Neural cell (in vitro differentiated cells): ENCODE measurements around the gene RGL3. TPM values are rescaled to one million over a fixed set of nuclear protein-coding genes. Genes with fewer than 3 reads are reported as not detected.
A peak's percentile ranks its signal among the peaks of the same experiment; 100 is the strongest.

Source experiments
- H2AFZ ChIP-seq: fragments of 200-600, 300-800 bp; sonication (generic), shearing (Covaris generic); 2 replicates; pipeline ENCODE4 v1.6.0; 2014; ENCODE audit warnings: low read depth, mild to moderate bottlenecking, antibody characterized with exemption, low read length, moderate library complexity
- H3F3A ChIP-seq: fragments of 200-600 bp; shearing (Covaris generic); 2 replicates; pipeline ENCODE4 v1.6.1; 2016; ENCODE audit warnings: mild to moderate bottlenecking, moderate library complexity, mixed read lengths, antibody characterized with exemption, low read length; ENCODE audit not compliant: insufficient read depth, poor library complexity, severe bottlenecking
- H3K27ac ChIP-seq: fragments of 200-600, 300-800 bp; sonication (generic), shearing (Covaris generic); 2 replicates; pipeline ENCODE4 v1.5.1; 2014; ENCODE audit warnings: mild to moderate bottlenecking, low read length, moderate library complexity
- H3K27me3 ChIP-seq: fragments of 300-800, 200-600 bp; sonication (generic), shearing (Covaris generic); 2 replicates; pipeline ENCODE4 v1.6.0; 2014; ENCODE audit warnings: mild to moderate bottlenecking, low read depth, low read length, moderate library complexity; ENCODE audit not compliant: insufficient read depth
- H3K36me3 ChIP-seq: fragments of 300-800, 200-600 bp; sonication (generic), shearing (Covaris generic); 2 replicates; pipeline ENCODE4 v1.5.1; 2014; ENCODE audit warnings: mild to moderate bottlenecking, antibody characterized with exemption, low read length, moderate library complexity; ENCODE audit not compliant: insufficient read depth
- H3K4me2 ChIP-seq: fragments of 300-800, 200-600 bp; sonication (generic), shearing (Covaris generic); 2 replicates; pipeline ENCODE4 v1.6.0; 2014; ENCODE audit warnings: mild to moderate bottlenecking, low read length
- H3K4me3 ChIP-seq: fragments of 300-800, 200-600 bp; sonication (generic), shearing (Covaris generic); 2 replicates; pipeline ENCODE4 v1.5.1; 2014; ENCODE audit warnings: mild to moderate bottlenecking, low read length, moderate library complexity
- H3K79me2 ChIP-seq: fragments of 200-600 bp; shearing (Covaris generic); replicated peaks from 2 replicates; pipeline ENCODE4 v1.6.0; 2014; ENCODE audit warnings: mild to moderate bottlenecking, low read length, moderate library complexity; ENCODE audit not compliant: insufficient read depth
- H3K9ac ChIP-seq: fragments of 300-800, 200-600 bp; sonication (generic), shearing (Covaris generic); 2 replicates; pipeline ENCODE4 v1.6.1; 2016; ENCODE audit warnings: mild to moderate bottlenecking, low read length, mixed read lengths
- H3K9me2 ChIP-seq: fragments of 200-600 bp; shearing (Covaris generic); 2 replicates; pipeline ENCODE4 v1.6.1; 2016; ENCODE audit warnings: mild to moderate bottlenecking, low read length, mixed read lengths; ENCODE audit not compliant: insufficient read depth
- H3K9me3 ChIP-seq: fragments of 200-600, 300-800 bp; sonication (generic), shearing (Covaris generic); 2 replicates; pipeline ENCODE4 v1.6.1; 2016; ENCODE audit warnings: mild to moderate bottlenecking, mixed run types, low read length, moderate library complexity, mixed read lengths
- H4K20me1 ChIP-seq: fragments of 200-600 bp; shearing (Covaris generic); 2 replicates; pipeline ENCODE4 v1.6.1; 2016; ENCODE audit warnings: mild to moderate bottlenecking, mixed run types; ENCODE audit not compliant: insufficient read depth
- CTCF ChIP-seq: fragments of 450-650 bp; IDR thresholded peaks from 2 replicates; pipeline ENCODE4 v1.5.1; 2014; ENCODE audit warnings: antibody characterized with exemption, mild to moderate bottlenecking, moderate library complexity; ENCODE audit not compliant: poor library complexity, severe bottlenecking
- EP300 ChIP-seq: fragments of 450-650 bp; conservative IDR thresholded peaks from 2 replicates; pipeline ENCODE4 v1.6.1; 2014; ENCODE audit warnings: antibody characterized with exemption, mild to moderate bottlenecking, moderate library complexity; ENCODE audit not compliant: poor library complexity, severe bottlenecking
- EZH2 ChIP-seq: fragments of 200-600, 300-800 bp; shearing (Covaris generic), sonication (generic); IDR thresholded peaks from 2 replicates; pipeline ENCODE4 v1.6.1; 2014; ENCODE audit warnings: antibody characterized with exemption, low read length, borderline replicate concordance, mild to moderate bottlenecking; ENCODE audit not compliant: insufficient read depth, poor library complexity, severe bottlenecking
- MXI1 ChIP-seq: fragments of 450-650 bp; conservative IDR thresholded peaks from 2 replicates; pipeline ENCODE4 v1.6.1; 2014; ENCODE audit warnings: antibody characterized with exemption, mild to moderate bottlenecking; ENCODE audit not compliant: poor library complexity, severe bottlenecking
- POLR2AphosphoS5 ChIP-seq: IDR thresholded peaks from 2 replicates; pipeline ENCODE4 v1.6.1; 2012
- RAD21 ChIP-seq: fragments of 450-650 bp; conservative IDR thresholded peaks from 2 replicates; pipeline ENCODE4 v1.6.1; 2014; ENCODE audit warnings: antibody characterized with exemption, mild to moderate bottlenecking, moderate library complexity
- REST ChIP-seq: IDR thresholded peaks from 2 replicates; pipeline ENCODE4 v1.6.1; 2012; ENCODE audit warnings: borderline replicate concordance
- SMC3 ChIP-seq: fragments of 450-650 bp; conservative IDR thresholded peaks from 2 replicates; pipeline ENCODE4 v1.6.1; 2014; ENCODE audit warnings: antibody characterized with exemption, mild to moderate bottlenecking, moderate library complexity; ENCODE audit not compliant: poor library complexity
- TAF1 ChIP-seq: IDR thresholded peaks from 2 replicates; pipeline ENCODE4 v1.6.1; 2012; ENCODE audit warnings: low read depth
- polyA plus RNA-seq: library from polyadenylated mRNA; depleted of rRNA; stranded (reverse); fragments of >200 nt; gene quantifications from 2 replicates; pipeline ENCODE4 v1.2.3, GENCODE V29; 2014

RGL3 gene
- polyA plus RNA-seq, 1 donor from 2014 or later: not detected

GRCh38 chr19:11361037-11361770 lies 57.9 kb downstream of the RGL3 start:
- peaks cover 12% of the 10 kb centered on the region for H3K36me3 ChIP-seq
- H3K9me3 ChIP-seq: no peaks in the 10 kb centered on the region
- H3K27me3 ChIP-seq: no peaks in the 10 kb centered on the region
- peaks cover under 1% of the 10 kb centered on the region for H3K79me2 ChIP-seq
- H3K9me2 ChIP-seq: no peaks in the 10 kb centered on the region
- no peak overlapping the region for H3K4me2 ChIP-seq
- no peak overlapping the region for H3K27ac ChIP-seq
- H3K4me3 ChIP-seq: peak overlapping the region; percentile 25
- H3F3A ChIP-seq: no peaks in the 10 kb centered on the region
- no peak overlapping the region for H3K9ac ChIP-seq
- TF ChIP-seq POLR2AphosphoS5 (no peak), TAF1 (no peak), EZH2 (no peak), MXI1 (no peak), SMC3 (no peak), EP300 (no peak), REST (no peak), RAD21 (no peak), CTCF (no peak)
- H2AFZ ChIP-seq: no peak overlapping the region
- no peaks in the 10 kb centered on the region for H4K20me1 ChIP-seq

- H3K79me2 ChIP-seq: peaks cover 10% of the 10 kb centered on the region
- H3K9me3 ChIP-seq: no peaks in the 10 kb centered on the region
- no peak overlapping the region for H3K9ac ChIP-seq
- H3K4me3 ChIP-seq: no peak overlapping the region
- no peaks in the 10 kb centered on the region for H3F3A ChIP-seq
- H3K27me3 ChIP-seq: no peaks in the 10 kb centered on the region
- H3K4me2 ChIP-seq: no peak overlapping the region
- H3K36me3 ChIP-seq: peaks cover 12% of the 10 kb centered on the region
- no peak overlapping the region for H3K27ac ChIP-seq
- no peak overlapping the region for H2AFZ ChIP-seq
- H3K9me2 ChIP-seq: no peaks in the 10 kb centered on the region
- TF ChIP-seq CTCF: no peak
- TF ChIP-seq EZH2: no peak
- TF ChIP-seq REST: no peak
- no peak for TF ChIP-seq SMC3
- TF ChIP-seq POLR2AphosphoS5: no peak
- TF ChIP-seq TAF1: no peak
- TF ChIP-seq RAD21: no peak
- TF ChIP-seq EP300: no peak
- no peak for TF ChIP-seq MXI1
- H4K20me1 ChIP-seq: no peaks in the 10 kb centered on the region
These were observed 59.7 kb downstream of the RGL3 start for GRCh38 chr19:11359421-11359820.
